Adipose tissue (tissue), 3 donors: ENCODE data around the gene CDK10. TPM values are rescaled to one million over a fixed set of nuclear protein-coding genes. Genes with fewer than 3 reads are reported as not detected.

ENCODE experiments used
- H3K27ac ChIP-seq: one replicate; pipeline ENCODE4 v1.5.1; 2013; ENCODE audit warnings: low read depth, low read length
- WGBS, 3 donors: extraction: QIAGEN DNeasy Blood & Tissue Kit; methylation state at CpG; one replicate each; pipeline ENCODE4 v1.1.7; 2013; 5-methylcytosine and 5-hydroxymethylcytosine counted together
- polyA plus RNA-seq, 3 donors: library from polyadenylated mRNA; stranded (reverse); fragments of 200-250 nt; gene quantifications; one replicate each; pipeline ENCODE4 v1.2.3, GENCODE V29; 2013
- donor health status: healthy with polysubstance abuse.
- donor health status: Bipolar disorder and iron deficiency.
- donor health status: healthy.

Gene CDK10
- polyA plus RNA-seq, 3 donors: 58.4 to 66.1 (median 59.4) TPM

DNA sequence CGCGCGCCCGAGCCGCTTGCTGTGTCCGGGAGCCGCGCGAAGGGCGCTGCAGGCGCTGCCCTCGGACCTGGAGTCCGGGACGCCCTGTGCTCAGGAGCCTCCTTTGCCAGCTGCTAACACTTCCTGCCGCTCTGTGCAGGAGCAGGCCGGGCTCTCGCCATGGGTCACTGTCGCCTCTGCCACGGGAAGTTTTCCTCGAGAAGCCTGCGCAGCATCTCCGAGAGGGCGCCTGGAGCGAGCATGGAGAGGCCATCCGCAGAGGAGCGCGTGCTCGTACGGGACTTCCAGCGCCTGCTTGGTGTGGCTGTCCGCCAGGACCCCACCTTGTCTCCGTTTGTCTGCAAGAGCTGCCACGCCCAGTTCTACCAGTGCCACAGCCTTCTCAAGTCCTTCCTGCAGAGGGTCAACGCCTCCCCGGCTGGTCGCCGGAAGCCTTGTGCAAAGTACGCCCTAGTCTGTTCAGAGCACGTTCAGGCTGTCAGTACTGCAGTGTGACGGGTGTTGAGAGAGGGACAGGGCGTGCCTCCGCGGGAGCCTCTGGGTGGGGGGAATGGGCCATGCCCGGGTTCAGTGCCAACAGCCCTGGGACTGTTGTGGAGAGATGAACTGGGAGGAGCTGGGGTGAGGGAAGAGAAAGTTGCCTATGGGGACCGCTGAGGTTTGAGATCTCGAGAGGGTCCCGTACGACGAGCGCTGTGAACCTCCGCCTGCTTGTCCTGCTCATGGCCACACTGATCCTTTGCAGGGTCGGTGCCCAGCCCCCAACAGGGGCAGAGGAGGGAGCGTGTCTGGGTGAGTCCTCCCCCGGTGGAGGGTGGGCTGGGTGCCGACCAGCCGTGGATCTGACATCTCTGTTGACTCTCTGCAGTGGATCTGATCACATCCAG lies 36.1 kb downstream of the CDK10 start:
- 23 to 33% (median 27%) methylated on average over 56 of the region's 56 CpGs for WGBS, 3 donors
- H3K27ac ChIP-seq: no peak overlapping the region

GRCh38 chr16:89723279-89724250 lies 37.1 kb downstream of the CDK10 start:
- no peak overlapping the region for H3K27ac ChIP-seq
- 70 to 84% (median 72%) methylated on average over 30 of the region's 30 CpGs for WGBS, 3 donors

GRCh38 chr16:89727406-89728120 lies 41.1 kb downstream of the CDK10 start:
- 79 to 84% (median 80%) methylated on average over 17 of the region's 17 CpGs for whole genome bisulfite sequencing, 3 donors
- H3K27ac ChIP-seq: no peak overlapping the region

DNA sequence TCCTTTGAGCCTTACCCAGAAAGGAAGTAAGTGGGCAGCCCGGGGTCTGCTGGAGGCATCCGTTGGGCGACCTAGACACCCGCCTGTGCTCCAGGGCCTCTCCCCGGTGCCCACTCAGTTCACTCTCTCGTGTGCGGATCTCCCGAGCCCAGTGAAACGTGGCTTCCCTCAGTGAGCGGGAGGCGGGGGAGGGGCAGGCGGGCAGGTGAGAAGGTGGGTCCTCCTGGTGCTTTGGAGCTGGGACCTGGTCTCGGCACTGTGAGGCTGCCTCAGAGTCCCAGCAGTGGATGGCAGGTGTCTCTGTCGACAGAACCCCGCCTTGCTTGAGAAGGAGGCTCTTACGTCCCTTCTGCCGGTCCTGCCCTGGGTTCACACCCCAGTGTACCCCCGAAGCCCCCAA lies 42.8 kb downstream of the CDK10 start:
- 91 to 95% (median 95%) methylated on average over 18 of the region's 18 CpGs for WGBS, 3 donors
- no peak overlapping the region for H3K27ac ChIP-seq

- WGBS, 3 donors: 69 to 83% (median 81%) methylated on average over 14 of the region's 14 CpGs
- H3K27ac ChIP-seq: no peak overlapping the region
Observed at GRCh38 chr16:89729863-89730593, 43.5 kb downstream of the CDK10 start.

GRCh38 chr16:89730610-89731234 lies 44.2 kb downstream of the CDK10 start:
- no peak overlapping the region for H3K27ac ChIP-seq
- 82 to 85% (median 83%) methylated on average over 20 to 22 of the region's 22 CpGs for WGBS, 3 donors

DNA sequence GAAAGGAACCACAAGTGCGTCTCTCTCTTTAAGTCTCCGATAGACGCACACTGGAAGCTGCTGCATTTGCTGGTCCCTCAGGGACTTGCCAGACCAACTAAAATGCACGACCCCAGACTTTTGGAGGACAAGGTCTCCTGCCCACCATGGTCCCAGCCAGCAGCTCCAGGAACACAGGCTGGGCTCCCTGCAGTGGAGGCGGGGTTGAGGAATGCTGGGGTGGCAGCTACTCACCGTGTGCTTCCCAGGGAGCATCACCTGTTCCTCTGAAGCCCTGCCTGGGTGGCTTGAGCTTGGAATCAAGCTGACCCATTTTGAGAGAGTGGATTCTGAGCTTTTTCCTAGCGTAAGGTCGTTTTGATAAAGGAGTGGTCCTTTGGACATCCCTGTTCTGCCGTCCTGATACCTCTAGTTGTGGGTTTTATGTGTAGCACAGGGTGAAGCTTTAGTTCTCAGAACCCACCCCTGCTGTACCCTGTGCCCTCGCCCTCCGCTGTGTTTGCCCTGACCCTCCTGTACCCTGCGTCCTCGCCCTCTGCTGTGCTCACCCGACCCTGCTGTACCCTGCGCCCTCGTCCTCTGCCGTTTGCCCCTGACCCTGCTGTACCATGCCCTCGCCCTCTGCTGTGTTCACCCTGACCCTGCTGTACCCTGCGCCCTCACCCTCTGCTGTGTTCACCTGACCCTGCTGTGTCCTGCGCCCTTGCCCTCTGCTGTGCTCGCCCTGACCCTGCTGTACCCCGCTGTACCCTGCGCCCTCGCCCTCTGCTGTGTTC lies 45.8 kb downstream of the CDK10 start:
- 89 to 92% (median 90%) methylated on average over 23 to 24 of the region's 24 CpGs for WGBS, 3 donors
- no peak overlapping the region for H3K27ac ChIP-seq

DNA sequence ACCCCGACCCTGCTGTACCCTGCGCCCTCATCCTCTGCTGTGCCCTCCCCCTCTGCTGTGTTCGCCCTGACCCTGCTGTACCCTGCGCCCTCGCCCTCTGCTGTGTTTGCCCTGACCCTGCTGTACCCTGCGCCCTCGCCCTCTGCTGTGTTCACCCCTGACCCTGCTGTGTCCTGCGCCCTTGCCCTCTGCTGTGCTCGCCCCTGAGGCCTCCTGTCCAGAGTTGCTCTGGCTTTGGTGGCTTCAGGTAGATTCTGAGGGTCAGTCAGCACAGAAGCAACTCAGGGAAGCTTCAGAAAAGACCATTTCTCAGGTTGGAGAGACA lies 46.4 kb downstream of the CDK10 start:
- WGBS, 3 donors: 93 to 97% (median 94%) methylated on average over 9 of the region's 9 CpGs
- H3K27ac ChIP-seq: no peak overlapping the region

GRCh38 chr16:89733322-89733721 lies 46.8 kb downstream of the CDK10 start:
- H3K27ac ChIP-seq: no peak overlapping the region
- 90 to 92% (median 91%) methylated on average over 17 of the region's 17 CpGs for WGBS, 3 donors

DNA sequence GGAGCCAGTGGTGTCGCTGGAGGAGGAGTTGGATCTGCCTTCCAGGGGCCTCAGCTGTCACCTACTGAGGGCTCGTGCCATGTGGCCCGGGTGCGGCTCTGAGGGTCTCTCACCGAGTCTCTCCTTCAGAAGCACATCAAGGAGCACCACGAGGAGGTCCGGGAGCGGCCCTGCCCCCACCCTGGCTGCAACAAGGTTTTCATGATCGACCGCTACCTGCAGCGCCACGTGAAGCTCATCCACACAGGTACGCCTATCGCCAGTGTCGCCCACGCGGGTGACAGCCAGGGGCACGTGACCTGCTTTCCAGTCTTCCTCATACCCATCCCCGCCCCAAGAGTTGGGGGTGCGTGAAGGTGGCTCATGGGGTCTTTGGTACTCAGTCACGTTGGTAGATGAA lies 47.3 kb downstream of the CDK10 start:
- WGBS, 3 donors: 92 to 95% (median 92%) methylated on average over 21 of the region's 21 CpGs

GRCh38 chr16:89736554-89736953 lies 50.1 kb downstream of the CDK10 start:
- no peak overlapping the region for H3K27ac ChIP-seq
- WGBS, 3 donors: 93 to 98% (median 96%) methylated on average over 3 of the region's 3 CpGs

More for the DNA sequence above, 47.3 kb downstream of the CDK10 start:
- H3K27ac ChIP-seq: no peak overlapping the region

GRCh38 chr16:89737341-89738071 lies 51.0 kb downstream of the CDK10 start:
- 82 to 89% (median 87%) methylated on average over 20 of the region's 20 CpGs for WGBS, 3 donors
- H3K27ac ChIP-seq: no peak overlapping the region

- no peak overlapping the region for H3K27ac ChIP-seq
- 91 to 95% (median 94%) methylated on average over 14 of the region's 14 CpGs for WGBS, 3 donors
Observed at GRCh38 chr16:89738072-89738377, 51.5 kb downstream of the CDK10 start.

DNA sequence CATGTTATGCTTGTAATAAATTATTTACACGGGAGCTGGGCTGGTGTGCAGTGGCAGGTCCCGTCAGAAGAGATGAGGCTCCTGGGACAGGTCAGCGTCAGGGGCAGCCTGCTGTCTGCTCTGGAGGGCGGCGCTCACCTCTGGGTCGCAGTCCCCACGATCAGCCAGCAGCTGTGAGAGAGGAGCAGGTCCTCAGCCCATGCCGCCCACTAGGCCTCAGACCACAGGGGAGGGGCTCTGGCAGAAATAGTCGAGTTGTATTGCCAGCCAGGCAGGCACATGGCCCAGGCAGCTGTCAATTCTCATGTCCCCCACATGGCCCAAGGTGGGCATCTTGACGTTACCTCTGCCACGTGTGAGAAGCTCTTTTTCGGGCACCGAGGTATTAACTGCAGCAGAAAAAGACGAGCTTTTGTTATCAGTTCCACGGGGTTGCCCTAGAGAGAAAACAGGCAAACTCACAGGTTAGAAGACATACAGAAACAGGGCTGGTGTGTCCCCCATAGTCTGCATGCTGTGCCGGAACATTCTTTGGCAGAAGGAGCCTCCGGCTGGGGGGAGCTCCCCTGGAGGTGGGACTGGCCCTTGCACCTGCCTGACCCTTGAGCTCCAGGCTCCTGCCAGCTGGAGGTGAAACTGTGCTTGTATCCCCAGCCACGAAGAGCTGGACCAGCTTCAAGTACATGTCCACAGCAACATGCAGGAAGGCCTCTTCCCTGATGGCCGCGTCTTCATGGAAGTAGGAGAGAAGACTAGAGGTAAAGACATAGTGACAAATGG lies 52.2 kb downstream of the CDK10 start:
- 82 to 85% (median 85%) methylated on average over 20 of the region's 20 CpGs for WGBS, 3 donors
- no peak overlapping the region for H3K27ac ChIP-seq

GRCh38 chr16:89739383-89739782 lies 52.9 kb downstream of the CDK10 start:
- 88 to 89% (median 88%) methylated on average over 9 of the region's 9 CpGs for WGBS, 3 donors

More at GRCh38 chr16:89739383-89739782, 52.9 kb downstream of the CDK10 start:
- H3K27ac ChIP-seq: no peak overlapping the region
